IPS-11a (cell line): Measurements from ENCODE around the gene MTCP1.

Experiments used
- H3K4me3 ChIP-seq: one replicate; pipeline ENCODE4 v1.5.1; 2013; ENCODE audit warnings: low read depth, low read length, control low read depth

The MTCP1 gene

GRCh38 chrX:155070975-155071693, at the start of gene MTCP1, which contains the start of the genes BRCC3 and CMC4:
Gene MTCP1 (minus strand): TSS chrX:155071136. CDS start chrX:155066010, 5,126 bp downstream.
Gene BRCC3 (plus strand): TSS chrX:155071508. CDS start chrX:155071528, 20 bp downstream.
Gene CMC4 (minus strand): TSS chrX:155071136. CDS start chrX:155064023, 7,113 bp downstream.
- H3K4me3 ChIP-seq: peak within 1 kb of the TSS; percentile 81

- H3K4me3 ChIP-seq: no peak overlapping the region
Observed at GRCh38 chrX:155115174-155115819, 44.4 kb upstream of the MTCP1 start.

GRCh38 chrX:155113097-155113496, 42.2 kb upstream of the MTCP1 start:
- no peak overlapping the region for H3K4me3 ChIP-seq

GRCh38 chrX:155112171-155112570, 41.2 kb upstream of the MTCP1 start:
- H3K4me3 ChIP-seq: no peak overlapping the region

GRCh38 chrX:155108427-155108826, 37.5 kb upstream of the MTCP1 start:
- no peak overlapping the region for H3K4me3 ChIP-seq

- no peak overlapping the region for H3K4me3 ChIP-seq
Observed at GRCh38 chrX:155105919-155106318, 35.0 kb upstream of the MTCP1 start.

- no peak overlapping the region for H3K4me3 ChIP-seq
Observed at GRCh38 chrX:155094468-155095061, 23.6 kb upstream of the MTCP1 start.

GRCh38 chrX:155086961-155087735, 16.2 kb upstream of the MTCP1 start:
- no peak overlapping the region for H3K4me3 ChIP-seq

- H3K4me3 ChIP-seq: no peak overlapping the region
Observed at GRCh38 chrX:155086202-155086840, 15.4 kb upstream of the MTCP1 start.

GRCh38 chrX:155071694-155072280, 851 bp upstream of the MTCP1 start:
- H3K4me3 ChIP-seq: peak overlapping the region; percentile 81

GRCh38 chrX:155070663-155070974, 317 bp downstream of the MTCP1 start:
- H3K4me3 ChIP-seq: peak overlapping the region; percentile 44

GRCh38 chrX:155070038-155070437, 898 bp downstream of the MTCP1 start:
- peak overlapping the region; percentile 44 for H3K4me3 ChIP-seq

- no peak overlapping the region for H3K4me3 ChIP-seq
Observed at GRCh38 chrX:155069414-155069813, 1.5 kb downstream of the MTCP1 start.

- H3K4me3 ChIP-seq: no peak overlapping the region
Observed at GRCh38 chrX:155068165-155068564, 2.8 kb downstream of the MTCP1 start.

GRCh38 chrX:155065035-155065734, 5.8 kb downstream of the MTCP1 start:
- no peak overlapping the region for H3K4me3 ChIP-seq

GRCh38 chrX:155061760-155062159, 9.2 kb downstream of the MTCP1 start:
- no peak overlapping the region for H3K4me3 ChIP-seq

- no peak overlapping the region for H3K4me3 ChIP-seq
Observed at GRCh38 chrX:155056877-155057792, 13.8 kb downstream of the MTCP1 start.

GRCh38 chrX:155056471-155056870, 14.5 kb downstream of the MTCP1 start:
- no peak overlapping the region for H3K4me3 ChIP-seq

- no peak overlapping the region for H3K4me3 ChIP-seq
Observed at GRCh38 chrX:155055494-155055893, 15.4 kb downstream of the MTCP1 start.
